ENCODE data around the gene SCAF4.

Gene SCAF4

DNA sequence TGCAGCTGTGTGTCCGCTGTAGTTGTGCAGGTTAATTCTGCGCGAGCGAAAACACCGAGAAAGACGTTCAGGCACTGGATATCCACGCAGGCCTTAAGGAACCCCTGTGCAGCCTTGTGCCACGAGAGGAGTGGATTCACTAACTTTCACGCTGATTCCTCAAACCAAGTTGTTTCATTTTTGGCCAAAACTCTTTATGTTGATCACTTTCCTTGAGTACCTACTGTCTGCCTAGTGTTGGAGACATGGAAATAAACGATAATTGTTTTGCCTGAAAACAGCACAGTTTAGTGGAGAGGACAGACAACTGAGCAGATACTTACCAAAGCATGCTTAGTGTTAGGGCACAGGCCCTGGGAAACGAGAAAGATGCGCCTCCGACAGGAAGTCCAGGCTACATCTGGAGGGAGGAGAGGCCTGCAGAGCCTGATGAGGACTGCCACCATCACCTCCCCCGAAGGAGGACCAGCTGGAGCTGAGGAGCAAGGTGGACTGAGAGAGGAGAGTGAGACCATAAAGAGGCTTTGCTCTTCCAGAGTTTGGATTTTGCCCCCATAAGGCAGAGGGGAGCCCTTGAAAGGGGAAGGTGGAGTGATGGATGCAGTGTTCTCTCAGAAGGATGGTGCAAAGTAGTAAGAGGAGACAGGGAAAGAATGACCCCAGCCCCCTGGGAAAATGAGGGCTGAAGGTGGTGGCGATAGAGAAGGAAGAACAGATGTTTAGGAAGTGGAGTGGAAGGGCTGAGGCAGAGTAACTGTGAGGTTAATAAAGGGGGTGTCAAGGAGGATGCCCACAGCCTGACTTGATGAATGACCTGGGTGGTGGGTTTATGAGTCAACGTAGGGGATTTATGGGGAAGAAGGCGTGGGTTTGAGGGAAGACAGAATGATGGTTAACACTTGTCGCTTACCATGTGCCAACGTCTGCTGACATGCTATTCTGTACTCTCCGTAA, 956 bp upstream of the SCAF4 start:
- Histone ChIP-seq H3K79me2 (ENCODE audit: low read length) (peaks cover 48% of the 10 kb centered on the region), H3K4me2 (ENCODE audit: low read length) (peak overlapping the region; percentile 74), H3K27ac (ENCODE audit: low read length) (peak overlapping the region; percentile 76), H3K9ac (ENCODE audit: low read length) (peak overlapping the region; percentile 90), H4K20me1 (ENCODE audit: insufficient read depth, low read length) (peaks cover 32% of the 10 kb centered on the region), H3K4me1 (ENCODE audit: low read length) (peaks cover 45% of the 10 kb centered on the region), H3K4me3 (ENCODE audit: low read length) (peak overlapping the region; percentile 90), H3K36me3 (replicated peaks; ENCODE audit: low read depth, low read length) (peaks cover 7% of the 10 kb centered on the region), H3K27me3 (ENCODE audit: low read depth, low read length) (no peaks in the 10 kb centered on the region), H3K9me3 (ENCODE audit: insufficient read depth, low read length) (no peaks in the 10 kb centered on the region), H2AFZ (ENCODE audit: low read depth, low read length) (no peak overlapping the region; the same call in 1 of the 2 replicates)
- TF ChIP-seq CTCF (IDR thresholded peaks at IDR 0.05; ENCODE audit: low read depth, low read length) (no peak), EZH2phosphoT487 (IDR thresholded peaks at IDR 0.05; ENCODE audit: low read depth) (no peak)

DNA sequence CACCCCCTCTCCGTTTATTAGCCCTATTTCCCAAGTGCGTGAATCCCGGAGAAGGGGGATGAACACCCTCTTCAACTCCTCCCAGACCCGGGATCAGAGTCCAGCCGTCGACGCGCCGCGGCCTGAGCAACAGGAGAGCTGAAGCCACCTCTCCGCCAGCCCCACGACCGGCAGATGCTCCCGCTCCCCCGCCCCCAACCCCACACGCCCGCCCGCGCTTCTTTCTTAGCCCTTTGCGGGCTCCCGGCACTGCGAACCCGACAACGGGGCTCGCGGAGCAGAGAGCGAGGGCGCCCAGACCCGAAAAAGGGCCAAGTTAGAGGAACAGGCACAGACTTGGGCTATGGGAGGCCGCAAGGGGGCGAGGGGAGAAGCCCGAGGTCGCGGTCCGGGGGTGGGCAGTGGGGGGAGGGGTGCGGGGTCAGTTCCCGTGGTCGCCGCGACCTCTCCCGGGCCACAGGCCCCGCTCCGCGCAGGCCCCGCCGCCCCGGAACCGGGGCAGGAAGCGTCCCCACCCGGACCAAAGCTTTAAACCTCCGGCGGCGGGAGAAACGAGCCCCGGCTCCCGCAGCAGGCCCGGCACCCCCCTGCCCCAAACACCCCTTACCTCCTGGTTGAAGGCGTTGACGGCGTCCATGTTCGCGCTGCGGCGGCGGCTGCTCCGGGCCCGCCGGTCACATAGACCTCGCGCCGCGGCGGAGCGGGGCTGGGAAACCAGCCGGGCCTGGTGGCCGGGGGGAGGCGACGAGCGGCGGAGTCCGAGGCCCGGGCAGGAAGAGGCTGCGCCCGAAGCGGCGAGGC, 662 bp downstream of the SCAF4 start:
- Histone ChIP-seq H3K27me3 (ENCODE audit: low read depth, low read length) (no peaks in the 10 kb centered on the region), H4K20me1 (ENCODE audit: insufficient read depth, low read length) (peaks cover 47% of the 10 kb centered on the region), H3K4me1 (ENCODE audit: low read length) (peaks cover 45% of the 10 kb centered on the region), H3K4me2 (ENCODE audit: low read length) (peak overlapping the region; percentile 93), H3K4me3 (ENCODE audit: low read length) (peak overlapping the region; percentile 100), H3K9ac (ENCODE audit: low read length) (peak overlapping the region; percentile 95), H2AFZ (ENCODE audit: low read depth, low read length) (no peak overlapping the region), H3K9me3 (ENCODE audit: insufficient read depth, low read length) (no peaks in the 10 kb centered on the region), H3K36me3 (replicated peaks; ENCODE audit: low read depth, low read length) (peaks cover 9% of the 10 kb centered on the region), H3K27ac (ENCODE audit: low read length) (peak overlapping the region; percentile 79), H3K79me2 (ENCODE audit: low read length) (peaks cover 64% of the 10 kb centered on the region)
- no peak for TF ChIP-seq CTCF (IDR thresholded peaks at IDR 0.05; ENCODE audit: low read depth, low read length)
- no peak for TF ChIP-seq EZH2phosphoT487 (IDR thresholded peaks at IDR 0.05; ENCODE audit: low read depth)

DNA sequence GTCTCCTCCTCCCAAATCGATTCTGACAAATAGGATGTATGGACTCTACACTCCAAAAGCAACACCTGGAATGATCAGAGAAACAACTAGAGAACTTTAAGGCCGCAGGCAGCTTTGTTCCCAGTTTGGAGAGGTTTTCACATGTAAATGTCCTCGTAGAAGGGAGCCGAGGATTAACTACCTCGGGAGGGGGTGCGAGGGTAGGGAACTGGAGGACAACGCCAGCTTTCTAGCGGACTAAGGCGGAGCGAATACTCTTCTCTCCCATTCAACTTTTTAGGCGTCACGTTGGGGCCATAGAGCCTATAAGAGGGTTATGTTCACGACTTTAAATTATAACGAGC, 1.2 kb downstream of the SCAF4 start:
- peaks cover 40% of the 10 kb centered on the region for H3K4me1 ChIP-seq (ENCODE audit: low read length)
- TF ChIP-seq CTCF (IDR thresholded peaks at IDR 0.05; ENCODE audit: low read depth, low read length) (no peak), EZH2phosphoT487 (IDR thresholded peaks at IDR 0.05; ENCODE audit: low read depth) (no peak)
- no peaks in the 10 kb centered on the region for H3K9me3 ChIP-seq (ENCODE audit: insufficient read depth, low read length)
- H2AFZ ChIP-seq (ENCODE audit: low read depth, low read length), result no peak overlapping the region
- H3K27me3 ChIP-seq (ENCODE audit: low read depth, low read length), result no peaks in the 10 kb centered on the region
- H3K9ac ChIP-seq (ENCODE audit: low read length), result peak overlapping the region; percentile 95
- H3K4me3 ChIP-seq (ENCODE audit: low read length), result peak overlapping the region; percentile 100
- H4K20me1 ChIP-seq (ENCODE audit: insufficient read depth, low read length), result peaks cover 49% of the 10 kb centered on the region
- H3K27ac ChIP-seq (ENCODE audit: low read length), result peak overlapping the region; percentile 79
- H3K4me2 ChIP-seq (ENCODE audit: low read length), result peak overlapping the region; percentile 93
- H3K36me3 ChIP-seq (replicated peaks; ENCODE audit: low read depth, low read length), result peaks cover 10% of the 10 kb centered on the region
- peaks cover 70% of the 10 kb centered on the region for H3K79me2 ChIP-seq (ENCODE audit: low read length)

Measured in OCI-LY3 (cell line).